ENCODE measurements around the gene CRIP2.

The CRIP2 gene

DNA sequence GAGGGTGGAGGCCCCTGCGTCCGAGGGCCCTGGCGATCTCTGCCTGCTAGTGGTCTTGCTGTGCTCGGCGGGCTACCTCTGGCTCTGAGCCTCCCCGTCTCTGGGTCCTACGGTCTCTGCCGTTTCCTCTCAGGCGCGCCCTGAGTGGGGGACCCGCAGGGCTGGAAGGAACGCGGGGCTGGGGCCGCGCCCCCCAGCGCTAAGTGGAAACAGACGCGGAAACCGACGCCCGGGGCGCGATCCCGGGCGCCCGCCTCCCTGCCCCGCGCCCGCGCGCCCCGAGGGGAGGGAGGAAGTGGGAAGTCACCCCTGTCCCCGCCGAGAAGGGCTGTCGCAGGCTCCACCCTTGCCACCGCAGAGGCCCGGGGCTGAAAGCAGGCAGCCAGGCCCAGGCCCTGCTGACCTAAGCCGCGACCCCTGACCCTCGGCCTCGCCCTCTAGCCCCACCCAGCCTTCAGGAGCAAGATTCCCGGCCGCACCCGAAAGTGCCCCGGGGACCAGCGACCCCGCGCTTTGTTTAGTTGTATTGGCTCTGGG, 12.9 kb downstream of the CRIP2 start:
- no peak for DNase-seq (ENCODE audit: extremely low read depth, low read depth)
- no peak for TF ChIP-seq CTCF (IDR thresholded peaks at IDR 0.05; ENCODE audit: low read depth, low read length)

- TF ChIP-seq CTCF (IDR thresholded peaks at IDR 0.05; ENCODE audit: low read depth, low read length), result no peak; the same call in 1 of the 2 replicates
- DNase-seq (ENCODE audit: extremely low read depth, low read depth), result no peak
Observed at GRCh38 chr14:105487986-105488777, 13.6 kb downstream of the CRIP2 start.

DNA sequence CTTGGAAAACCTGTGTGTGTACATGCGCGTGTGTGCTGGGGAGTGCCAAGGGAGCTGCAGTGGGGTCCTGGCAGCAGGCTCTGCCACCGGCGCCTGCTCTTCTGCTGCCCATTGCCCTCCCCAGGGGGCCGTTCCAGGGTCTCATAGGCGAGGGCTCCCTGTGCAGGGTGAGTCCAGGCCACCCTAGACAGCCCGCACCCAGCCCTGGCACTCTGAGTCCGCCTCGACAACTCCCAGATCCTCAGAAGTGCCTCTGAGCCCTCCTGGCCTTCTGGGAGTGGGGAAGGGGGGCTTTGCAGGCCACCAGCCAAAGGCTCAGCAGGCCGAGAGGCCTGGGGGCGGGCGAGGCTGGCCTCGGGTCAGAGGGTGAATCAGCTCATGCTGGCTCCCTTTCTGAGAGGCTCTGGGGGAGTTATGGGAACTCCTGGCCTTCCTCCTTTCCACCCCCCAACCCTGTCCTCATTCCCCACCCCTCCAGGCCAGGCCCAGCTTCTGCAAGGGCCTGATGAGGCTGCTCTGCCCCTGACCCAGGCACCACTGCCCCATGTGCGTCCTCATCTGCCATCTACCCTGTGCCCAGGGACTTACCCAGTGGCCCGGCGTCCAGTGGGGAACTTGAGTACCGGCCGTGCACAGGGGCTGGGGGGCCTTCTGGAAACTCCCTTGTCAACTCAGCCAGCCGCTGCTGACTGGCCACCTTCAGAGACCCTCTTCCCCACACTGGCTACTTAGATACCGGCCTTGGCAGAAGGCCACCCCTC, 14.3 kb downstream of the CRIP2 start:
- no peak for TF ChIP-seq CTCF (IDR thresholded peaks at IDR 0.05; ENCODE audit: low read depth, low read length)
- DNase-seq (ENCODE audit: extremely low read depth, low read depth), result no peak

- peak; percentile 48 for DNase-seq (ENCODE audit: extremely low read depth, low read depth)
- TF ChIP-seq CTCF (IDR thresholded peaks at IDR 0.05; ENCODE audit: low read depth, low read length), result peak; percentile 64
Observed at GRCh38 chr14:105489542-105490266, 15.1 kb downstream of the CRIP2 start.

DNA sequence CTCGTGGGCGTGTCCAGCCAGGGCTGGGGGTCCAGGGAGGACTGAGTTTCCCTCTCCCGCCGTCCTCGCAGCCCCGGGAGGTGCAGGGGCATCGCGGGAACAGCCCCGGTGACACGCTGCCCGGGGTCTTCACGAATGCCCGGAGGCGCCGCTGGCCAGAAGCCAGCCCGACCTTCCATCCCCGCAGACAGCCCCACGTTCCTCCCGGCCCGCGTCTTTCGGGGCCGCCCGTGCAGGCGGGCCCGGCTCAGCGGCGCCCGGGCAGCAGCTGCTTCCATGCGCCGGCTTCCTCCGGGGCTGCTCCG, 15.6 kb downstream of the CRIP2 start:
- DNase-seq (ENCODE audit: extremely low read depth, low read depth), result no peak
- no peak for TF ChIP-seq CTCF (IDR thresholded peaks at IDR 0.05; ENCODE audit: low read depth, low read length)

GRCh38 chr14:105490572-105491365, 16.1 kb downstream of the CRIP2 start, which contains the start of gene TEDC1:
TEDC1 (plus strand) TSS chr14:105491246; CDS start chr14:105491376, 130 bp downstream.
- TF ChIP-seq CTCF (IDR thresholded peaks at IDR 0.05; ENCODE audit: low read depth, low read length), result peak; percentile 53
- peak; percentile 100 for DNase-seq (ENCODE audit: extremely low read depth, low read depth)
